Neural cell (in vitro differentiated cells): Measurements from ENCODE around the gene GNAS. TPM values are rescaled to one million over a fixed set of nuclear protein-coding genes. Genes with fewer than 3 reads are reported as not detected.

Source experiments
- H2AFZ ChIP-seq: fragments of 200-600, 300-800 bp; sonication (generic), shearing (Covaris generic); 2 replicates; pipeline ENCODE4 v1.6.0; 2014; ENCODE audit warnings: low read depth, mild to moderate bottlenecking, antibody characterized with exemption, low read length, moderate library complexity
- H3F3A ChIP-seq: fragments of 200-600 bp; shearing (Covaris generic); 2 replicates; pipeline ENCODE4 v1.6.1; 2016; ENCODE audit warnings: mild to moderate bottlenecking, moderate library complexity, mixed read lengths, antibody characterized with exemption, low read length; ENCODE audit not compliant: insufficient read depth, poor library complexity, severe bottlenecking
- H3K27ac ChIP-seq: fragments of 200-600, 300-800 bp; sonication (generic), shearing (Covaris generic); 2 replicates; pipeline ENCODE4 v1.5.1; 2014; ENCODE audit warnings: mild to moderate bottlenecking, low read length, moderate library complexity
- H3K27me3 ChIP-seq: fragments of 300-800, 200-600 bp; sonication (generic), shearing (Covaris generic); 2 replicates; pipeline ENCODE4 v1.6.0; 2014; ENCODE audit warnings: mild to moderate bottlenecking, low read depth, low read length, moderate library complexity; ENCODE audit not compliant: insufficient read depth
- H3K36me3 ChIP-seq: fragments of 300-800, 200-600 bp; sonication (generic), shearing (Covaris generic); 2 replicates; pipeline ENCODE4 v1.5.1; 2014; ENCODE audit warnings: mild to moderate bottlenecking, antibody characterized with exemption, low read length, moderate library complexity; ENCODE audit not compliant: insufficient read depth
- H3K4me2 ChIP-seq: fragments of 300-800, 200-600 bp; sonication (generic), shearing (Covaris generic); 2 replicates; pipeline ENCODE4 v1.6.0; 2014; ENCODE audit warnings: mild to moderate bottlenecking, low read length
- H3K4me3 ChIP-seq: fragments of 300-800, 200-600 bp; sonication (generic), shearing (Covaris generic); 2 replicates; pipeline ENCODE4 v1.5.1; 2014; ENCODE audit warnings: mild to moderate bottlenecking, low read length, moderate library complexity
- H3K79me2 ChIP-seq: fragments of 200-600 bp; shearing (Covaris generic); replicated peaks from 2 replicates; pipeline ENCODE4 v1.6.0; 2014; ENCODE audit warnings: mild to moderate bottlenecking, low read length, moderate library complexity; ENCODE audit not compliant: insufficient read depth
- H3K9ac ChIP-seq: fragments of 300-800, 200-600 bp; sonication (generic), shearing (Covaris generic); 2 replicates; pipeline ENCODE4 v1.6.1; 2016; ENCODE audit warnings: mild to moderate bottlenecking, low read length, mixed read lengths
- H3K9me2 ChIP-seq: fragments of 200-600 bp; shearing (Covaris generic); 2 replicates; pipeline ENCODE4 v1.6.1; 2016; ENCODE audit warnings: mild to moderate bottlenecking, low read length, mixed read lengths; ENCODE audit not compliant: insufficient read depth
- H3K9me3 ChIP-seq: fragments of 200-600, 300-800 bp; sonication (generic), shearing (Covaris generic); 2 replicates; pipeline ENCODE4 v1.6.1; 2016; ENCODE audit warnings: mild to moderate bottlenecking, mixed run types, low read length, moderate library complexity, mixed read lengths
- H4K20me1 ChIP-seq: fragments of 200-600 bp; shearing (Covaris generic); 2 replicates; pipeline ENCODE4 v1.6.1; 2016; ENCODE audit warnings: mild to moderate bottlenecking, mixed run types; ENCODE audit not compliant: insufficient read depth
- EP300 ChIP-seq: fragments of 450-650 bp; conservative IDR thresholded peaks from 2 replicates; pipeline ENCODE4 v1.6.1; 2014; ENCODE audit warnings: antibody characterized with exemption, mild to moderate bottlenecking, moderate library complexity; ENCODE audit not compliant: poor library complexity, severe bottlenecking
- EZH2 ChIP-seq: fragments of 200-600, 300-800 bp; shearing (Covaris generic), sonication (generic); IDR thresholded peaks from 2 replicates; pipeline ENCODE4 v1.6.1; 2014; ENCODE audit warnings: antibody characterized with exemption, low read length, borderline replicate concordance, mild to moderate bottlenecking; ENCODE audit not compliant: insufficient read depth, poor library complexity, severe bottlenecking
- MXI1 ChIP-seq: fragments of 450-650 bp; conservative IDR thresholded peaks from 2 replicates; pipeline ENCODE4 v1.6.1; 2014; ENCODE audit warnings: antibody characterized with exemption, mild to moderate bottlenecking; ENCODE audit not compliant: poor library complexity, severe bottlenecking
- POLR2AphosphoS5 ChIP-seq: IDR thresholded peaks from 2 replicates; pipeline ENCODE4 v1.6.1; 2012
- RAD21 ChIP-seq: fragments of 450-650 bp; conservative IDR thresholded peaks from 2 replicates; pipeline ENCODE4 v1.6.1; 2014; ENCODE audit warnings: antibody characterized with exemption, mild to moderate bottlenecking, moderate library complexity
- SMC3 ChIP-seq: fragments of 450-650 bp; conservative IDR thresholded peaks from 2 replicates; pipeline ENCODE4 v1.6.1; 2014; ENCODE audit warnings: antibody characterized with exemption, mild to moderate bottlenecking, moderate library complexity; ENCODE audit not compliant: poor library complexity
- TAF1 ChIP-seq: IDR thresholded peaks from 2 replicates; pipeline ENCODE4 v1.6.1; 2012; ENCODE audit warnings: low read depth
- polyA plus RNA-seq: library from polyadenylated mRNA; depleted of rRNA; stranded (reverse); fragments of >200 nt; gene quantifications from 2 replicates; pipeline ENCODE4 v1.2.3, GENCODE V29; 2014
- TF ChIP-seq, protein P1 (sequence below): fragments of 450-650 bp; IDR thresholded peaks from 2 replicates; pipeline ENCODE4 v1.5.1; 2014; ENCODE audit warnings: antibody characterized with exemption, mild to moderate bottlenecking, moderate library complexity; ENCODE audit not compliant: poor library complexity, severe bottlenecking
- TF ChIP-seq, protein P2 (sequence below): IDR thresholded peaks from 2 replicates; pipeline ENCODE4 v1.6.1; 2012; ENCODE audit warnings: borderline replicate concordance

GNAS gene
- polyA plus RNA-seq, 1 donor from 2014 or later: 958 TPM

DNA sequence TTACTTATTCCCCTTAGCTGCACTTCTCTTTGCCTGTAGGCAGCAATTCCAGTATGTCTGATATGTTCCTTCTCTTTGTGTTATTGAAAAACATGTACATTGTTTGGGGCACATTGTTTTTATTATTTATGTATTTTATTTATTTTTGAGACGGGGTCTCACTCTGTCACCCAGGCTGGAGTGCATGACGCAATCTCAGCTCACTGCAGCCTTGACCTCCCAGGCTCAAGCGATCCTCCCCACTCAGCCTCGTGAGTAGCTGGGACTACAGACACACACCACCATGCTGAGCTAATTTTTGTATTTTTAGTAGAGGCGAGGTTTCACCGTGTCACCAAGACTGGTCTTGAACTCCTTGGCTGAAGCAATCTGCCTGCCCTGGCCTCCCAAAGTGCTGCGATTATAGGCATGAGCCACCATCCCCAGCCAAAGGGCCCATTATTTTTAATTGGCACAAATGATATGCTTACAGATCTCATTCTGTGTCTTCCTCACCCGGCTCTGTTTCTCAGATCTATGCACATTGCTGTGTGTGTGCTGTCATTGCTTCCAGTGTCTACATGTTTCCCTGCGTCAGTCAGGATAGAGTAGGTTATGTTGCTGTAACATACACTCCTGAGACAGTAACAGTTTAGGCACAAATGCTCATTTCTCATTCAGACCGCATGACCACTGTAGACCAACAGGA is 74.4 kb downstream of the GNAS start:
- no peak for TF ChIP-seq TAF1
- no peak for TF ChIP-seq MXI1
- TF ChIP-seq, protein P1, sequence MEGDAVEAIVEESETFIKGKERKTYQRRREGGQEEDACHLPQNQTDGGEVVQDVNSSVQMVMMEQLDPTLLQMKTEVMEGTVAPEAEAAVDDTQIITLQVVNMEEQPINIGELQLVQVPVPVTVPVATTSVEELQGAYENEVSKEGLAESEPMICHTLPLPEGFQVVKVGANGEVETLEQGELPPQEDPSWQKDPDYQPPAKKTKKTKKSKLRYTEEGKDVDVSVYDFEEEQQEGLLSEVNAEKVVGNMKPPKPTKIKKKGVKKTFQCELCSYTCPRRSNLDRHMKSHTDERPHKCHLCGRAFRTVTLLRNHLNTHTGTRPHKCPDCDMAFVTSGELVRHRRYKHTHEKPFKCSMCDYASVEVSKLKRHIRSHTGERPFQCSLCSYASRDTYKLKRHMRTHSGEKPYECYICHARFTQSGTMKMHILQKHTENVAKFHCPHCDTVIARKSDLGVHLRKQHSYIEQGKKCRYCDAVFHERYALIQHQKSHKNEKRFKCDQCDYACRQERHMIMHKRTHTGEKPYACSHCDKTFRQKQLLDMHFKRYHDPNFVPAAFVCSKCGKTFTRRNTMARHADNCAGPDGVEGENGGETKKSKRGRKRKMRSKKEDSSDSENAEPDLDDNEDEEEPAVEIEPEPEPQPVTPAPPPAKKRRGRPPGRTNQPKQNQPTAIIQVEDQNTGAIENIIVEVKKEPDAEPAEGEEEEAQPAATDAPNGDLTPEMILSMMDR: no peak
- TF ChIP-seq EP300: no peak
- TF ChIP-seq SMC3: no peak
- no peak for TF ChIP-seq RAD21
- no peak for TF ChIP-seq EZH2
- TF ChIP-seq, protein P2, sequence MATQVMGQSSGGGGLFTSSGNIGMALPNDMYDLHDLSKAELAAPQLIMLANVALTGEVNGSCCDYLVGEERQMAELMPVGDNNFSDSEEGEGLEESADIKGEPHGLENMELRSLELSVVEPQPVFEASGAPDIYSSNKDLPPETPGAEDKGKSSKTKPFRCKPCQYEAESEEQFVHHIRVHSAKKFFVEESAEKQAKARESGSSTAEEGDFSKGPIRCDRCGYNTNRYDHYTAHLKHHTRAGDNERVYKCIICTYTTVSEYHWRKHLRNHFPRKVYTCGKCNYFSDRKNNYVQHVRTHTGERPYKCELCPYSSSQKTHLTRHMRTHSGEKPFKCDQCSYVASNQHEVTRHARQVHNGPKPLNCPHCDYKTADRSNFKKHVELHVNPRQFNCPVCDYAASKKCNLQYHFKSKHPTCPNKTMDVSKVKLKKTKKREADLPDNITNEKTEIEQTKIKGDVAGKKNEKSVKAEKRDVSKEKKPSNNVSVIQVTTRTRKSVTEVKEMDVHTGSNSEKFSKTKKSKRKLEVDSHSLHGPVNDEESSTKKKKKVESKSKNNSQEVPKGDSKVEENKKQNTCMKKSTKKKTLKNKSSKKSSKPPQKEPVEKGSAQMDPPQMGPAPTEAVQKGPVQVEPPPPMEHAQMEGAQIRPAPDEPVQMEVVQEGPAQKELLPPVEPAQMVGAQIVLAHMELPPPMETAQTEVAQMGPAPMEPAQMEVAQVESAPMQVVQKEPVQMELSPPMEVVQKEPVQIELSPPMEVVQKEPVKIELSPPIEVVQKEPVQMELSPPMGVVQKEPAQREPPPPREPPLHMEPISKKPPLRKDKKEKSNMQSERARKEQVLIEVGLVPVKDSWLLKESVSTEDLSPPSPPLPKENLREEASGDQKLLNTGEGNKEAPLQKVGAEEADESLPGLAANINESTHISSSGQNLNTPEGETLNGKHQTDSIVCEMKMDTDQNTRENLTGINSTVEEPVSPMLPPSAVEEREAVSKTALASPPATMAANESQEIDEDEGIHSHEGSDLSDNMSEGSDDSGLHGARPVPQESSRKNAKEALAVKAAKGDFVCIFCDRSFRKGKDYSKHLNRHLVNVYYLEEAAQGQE: no peak
- TF ChIP-seq POLR2AphosphoS5: no peak
- Histone ChIP-seq H3F3A (no peaks in the 10 kb centered on the region), H3K36me3 (no peaks in the 10 kb centered on the region), H3K27ac (no peak overlapping the region), H2AFZ (no peak overlapping the region), H3K9me3 (no peaks in the 10 kb centered on the region), H3K4me3 (no peak overlapping the region), H3K79me2 (no peaks in the 10 kb centered on the region), H3K27me3 (no peaks in the 10 kb centered on the region), H4K20me1 (no peaks in the 10 kb centered on the region), H3K9ac (no peak overlapping the region), H3K4me2 (no peak overlapping the region), H3K9me2 (no peaks in the 10 kb centered on the region)

DNA sequence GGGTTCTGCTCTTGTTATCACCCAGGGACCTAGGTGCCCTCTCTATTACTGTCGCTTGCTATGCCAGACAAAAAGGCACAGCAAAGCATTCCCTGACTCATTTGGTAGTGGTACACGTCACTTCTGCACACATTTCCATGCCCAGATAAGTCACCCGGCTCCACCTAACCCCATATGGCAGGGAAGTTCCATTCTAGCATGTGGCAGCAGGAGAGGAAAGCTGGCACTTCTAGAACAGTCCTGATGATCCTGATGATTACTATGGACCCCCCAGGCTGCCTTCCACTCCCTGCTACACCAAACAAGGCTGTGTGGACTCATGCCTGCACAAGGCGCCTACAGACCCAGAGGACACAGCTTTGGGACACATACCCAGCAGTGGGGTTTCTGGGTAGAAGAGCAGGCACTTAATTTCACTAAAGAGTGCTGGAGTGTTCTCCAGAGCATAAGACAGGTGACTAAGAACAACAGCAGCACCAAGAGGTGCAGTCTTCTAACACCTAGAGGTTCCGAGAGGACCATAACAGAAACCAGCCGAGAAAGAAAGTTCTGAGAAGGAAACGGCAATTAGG is 75.1 kb downstream of the GNAS start:
- TF ChIP-seq EP300 (no peak), TAF1 (no peak), POLR2AphosphoS5 (no peak)
- TF ChIP-seq, protein P1: no peak
- no peak overlapping the region for H3K4me2 ChIP-seq

More for the DNA sequence above, 75.1 kb downstream of the GNAS start:
- Histone ChIP-seq H3K9me3 (no peaks in the 10 kb centered on the region), H3K79me2 (no peaks in the 10 kb centered on the region), H3K27me3 (no peaks in the 10 kb centered on the region), H3K27ac (no peak overlapping the region), H3K4me3 (no peak overlapping the region), H4K20me1 (no peaks in the 10 kb centered on the region), H2AFZ (no peak overlapping the region), H3K9me2 (no peaks in the 10 kb centered on the region), H3K36me3 (no peaks in the 10 kb centered on the region), H3K9ac (no peak overlapping the region), H3F3A (no peaks in the 10 kb centered on the region)
